Neural progenitor cell (in vitro differentiated cells): Measurements from ENCODE around the gene LRRC74A. TPM values are rescaled to one million over a fixed set of nuclear protein-coding genes. Genes with fewer than 3 reads are reported as not detected.

Experiments
- DNase-seq: peaks from one replicate; pipeline ENCODE4 v3.0.0-alpha.2; 2016; ENCODE audit warnings: low spot score
- H2AFZ ChIP-seq: fragments of 200-600 bp; sonication (generic); replicated peaks from 2 replicates; pipeline ENCODE4 v1.6.1; 2016; ENCODE audit warnings: antibody characterized with exemption
- H3F3A ChIP-seq: fragments of 200-600 bp; sonication (generic); 2 replicates; pipeline ENCODE4 v1.6.1; 2016; ENCODE audit warnings: antibody characterized with exemption, low read depth
- H3K27ac ChIP-seq: fragments of 200-600 bp; sonication (generic); 2 replicates; pipeline ENCODE4 v1.5.1; 2016; ENCODE audit warnings: mild to moderate bottlenecking
- H3K27me3 ChIP-seq: fragments of 200-600 bp; sonication (generic); 2 replicates; pipeline ENCODE4 v1.6.1; 2016; ENCODE audit warnings: mild to moderate bottlenecking, moderate library complexity
- H3K36me3 ChIP-seq: fragments of 200-600 bp; sonication (generic); 2 replicates; pipeline ENCODE4 v1.5.1; 2016
- H3K4me1 ChIP-seq: fragments of 200-600 bp; sonication (generic); 2 replicates; pipeline ENCODE4 v1.6.1; 2016; ENCODE audit warnings: mixed run types
- H3K4me2 ChIP-seq: fragments of 200-600 bp; sonication (generic); 2 replicates; pipeline ENCODE4 v1.6.1; 2016
- H3K4me3 ChIP-seq: fragments of 200-600 bp; sonication (generic); 2 replicates; pipeline ENCODE4 v1.5.1; 2016
- H3K79me2 ChIP-seq: fragments of 200-600 bp; sonication (generic); 2 replicates; pipeline ENCODE4 v1.6.1; 2016; ENCODE audit warnings: low read depth
- H3K9ac ChIP-seq: fragments of 200-600 bp; sonication (generic); 2 replicates; pipeline ENCODE4 v1.6.1; 2016
- H3K9me3 ChIP-seq: fragments of 200-600 bp; sonication (generic); 2 replicates; pipeline ENCODE4 v1.5.1; 2016; ENCODE audit warnings: low read depth
- H4K20me1 ChIP-seq: fragments of 200-600 bp; sonication (generic); 2 replicates; pipeline ENCODE4 v1.6.1; 2016; ENCODE audit warnings: low read depth
- H3K27ac Mint-ChIP-seq: 3 replicates; pipeline ENCODE4 v1.8.0; 2021; ENCODE audit warnings: mixed read lengths
- H3K27me3 Mint-ChIP-seq: 2 replicates; pipeline ENCODE4 v1.8.0; 2022; ENCODE audit warnings: low read depth, mild to moderate bottlenecking, inconsistent platforms, moderate library complexity, mixed read lengths; ENCODE audit not compliant: insufficient read depth
- H3K36me3 Mint-ChIP-seq: 3 replicates; pipeline ENCODE4 v1.8.0; 2021; ENCODE audit warnings: mixed read lengths
- H3K4me1 Mint-ChIP-seq: 3 replicates; pipeline ENCODE4 v1.8.0; 2021; ENCODE audit warnings: mixed read lengths
- H3K4me3 Mint-ChIP-seq: 3 replicates; pipeline ENCODE4 v1.8.0; 2021; ENCODE audit warnings: mild to moderate bottlenecking, moderate library complexity, mixed read lengths
- H3K9me3 Mint-ChIP-seq: 3 replicates; pipeline ENCODE4 v1.8.0; 2020; ENCODE audit warnings: mixed read lengths
- EZH2 ChIP-seq: fragments of 200-600 bp; sonication (generic); IDR thresholded peaks from 2 replicates; pipeline ENCODE4 v1.6.1; 2017; ENCODE audit warnings: antibody characterized with exemption, mild to moderate bottlenecking, moderate library complexity
- EZH2phosphoT487 ChIP-seq: fragments of 200-600 bp; sonication (generic); IDR thresholded peaks from 2 replicates; pipeline ENCODE4 v1.6.1; 2017; ENCODE audit warnings: antibody characterized with exemption
- total RNA-seq: library from RNA; depleted of rRNA; stranded (reverse); fragments of >200 nt; gene quantifications from 2 replicates; pipeline ENCODE4 v1.2.3, GENCODE V29; 2015; ENCODE audit warnings: low replicate concordance
- TF ChIP-seq, protein P1 (sequence below): fragments of 200-600 bp; sonication (generic); IDR thresholded peaks from 2 replicates; pipeline ENCODE4 v1.5.1; 2017; ENCODE audit warnings: antibody characterized with exemption, mild to moderate bottlenecking

LRRC74A gene
- total RNA-seq, 1 donor from 2014 or later: not detected

GRCh38 chr14:76884853-76885276 is 58.7 kb downstream of the LRRC74A start:
- Histone ChIP-seq H3K4me1 (peaks cover 4% of the 10 kb centered on the region), H3K36me3 (no peaks in the 10 kb centered on the region), H3K79me2 (no peaks in the 10 kb centered on the region), H3K9me3 (no peaks in the 10 kb centered on the region), H3K9ac (no peak overlapping the region), H3K27me3 (no peaks in the 10 kb centered on the region), H2AFZ (peak overlapping the region; percentile 77), H4K20me1 (no peaks in the 10 kb centered on the region), H3K4me2 (no peak overlapping the region), H3F3A (no peaks in the 10 kb centered on the region), H3K4me3 (no peak overlapping the region), H3K27ac (no peak overlapping the region)
- no peaks in the 10 kb centered on the region for H3K36me3 Mint-ChIP-seq
- peaks cover 7% of the 10 kb centered on the region for H3K4me1 Mint-ChIP-seq
- no peak overlapping the region for H3K4me3 Mint-ChIP-seq
- DNase-seq: no peak
- H3K27me3 Mint-ChIP-seq: peaks cover 3% of the 10 kb centered on the region
- TF ChIP-seq, protein P1, sequence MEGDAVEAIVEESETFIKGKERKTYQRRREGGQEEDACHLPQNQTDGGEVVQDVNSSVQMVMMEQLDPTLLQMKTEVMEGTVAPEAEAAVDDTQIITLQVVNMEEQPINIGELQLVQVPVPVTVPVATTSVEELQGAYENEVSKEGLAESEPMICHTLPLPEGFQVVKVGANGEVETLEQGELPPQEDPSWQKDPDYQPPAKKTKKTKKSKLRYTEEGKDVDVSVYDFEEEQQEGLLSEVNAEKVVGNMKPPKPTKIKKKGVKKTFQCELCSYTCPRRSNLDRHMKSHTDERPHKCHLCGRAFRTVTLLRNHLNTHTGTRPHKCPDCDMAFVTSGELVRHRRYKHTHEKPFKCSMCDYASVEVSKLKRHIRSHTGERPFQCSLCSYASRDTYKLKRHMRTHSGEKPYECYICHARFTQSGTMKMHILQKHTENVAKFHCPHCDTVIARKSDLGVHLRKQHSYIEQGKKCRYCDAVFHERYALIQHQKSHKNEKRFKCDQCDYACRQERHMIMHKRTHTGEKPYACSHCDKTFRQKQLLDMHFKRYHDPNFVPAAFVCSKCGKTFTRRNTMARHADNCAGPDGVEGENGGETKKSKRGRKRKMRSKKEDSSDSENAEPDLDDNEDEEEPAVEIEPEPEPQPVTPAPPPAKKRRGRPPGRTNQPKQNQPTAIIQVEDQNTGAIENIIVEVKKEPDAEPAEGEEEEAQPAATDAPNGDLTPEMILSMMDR: no peak
- TF ChIP-seq EZH2 (no peak), EZH2phosphoT487 (no peak)
- H3K27ac Mint-ChIP-seq: no peak overlapping the region
- no peaks in the 10 kb centered on the region for H3K9me3 Mint-ChIP-seq

- H3K4me1 Mint-ChIP-seq: peaks cover 7% of the 10 kb centered on the region
- Histone ChIP-seq H3K4me3 (no peak overlapping the region), H3K9ac (no peak overlapping the region), H3K27ac (no peak overlapping the region), H4K20me1 (no peaks in the 10 kb centered on the region), H3K27me3 (no peaks in the 10 kb centered on the region), H3K4me2 (no peak overlapping the region), H2AFZ (no peak overlapping the region), H3F3A (no peaks in the 10 kb centered on the region), H3K4me1 (peaks cover 4% of the 10 kb centered on the region), H3K9me3 (no peaks in the 10 kb centered on the region), H3K36me3 (no peaks in the 10 kb centered on the region), H3K79me2 (no peaks in the 10 kb centered on the region)
- TF ChIP-seq EZH2 (no peak), EZH2phosphoT487 (no peak)
- TF ChIP-seq, protein P1: no peak
- DNase-seq: no peak
- no peaks in the 10 kb centered on the region for H3K36me3 Mint-ChIP-seq
- peaks cover 4% of the 10 kb centered on the region for H3K9me3 Mint-ChIP-seq
- H3K27ac Mint-ChIP-seq: no peak overlapping the region
- H3K27me3 Mint-ChIP-seq: peaks cover 3% of the 10 kb centered on the region
- no peak overlapping the region for H3K4me3 Mint-ChIP-seq
Observed at GRCh38 chr14:76887191-76887590, 61.0 kb downstream of the LRRC74A start.

- H3K4me2 ChIP-seq: no peak overlapping the region
- Mint-ChIP-seq H3K36me3 (no peaks in the 10 kb centered on the region), H3K4me3 (no peak overlapping the region), H3K27me3 (peaks cover 3% of the 10 kb centered on the region), H3K27ac (no peak overlapping the region), H3K4me1 (no peaks in the 10 kb centered on the region), H3K9me3 (peaks cover 12% of the 10 kb centered on the region)
- H3K9ac ChIP-seq: no peak overlapping the region
- H3K4me3 ChIP-seq: no peak overlapping the region
- no peaks in the 10 kb centered on the region for H3F3A ChIP-seq
- H2AFZ ChIP-seq: no peak overlapping the region
- no peaks in the 10 kb centered on the region for H3K9me3 ChIP-seq
- DNase-seq: no peak
- H3K36me3 ChIP-seq: no peaks in the 10 kb centered on the region
- no peak overlapping the region for H3K27ac ChIP-seq
- no peaks in the 10 kb centered on the region for H4K20me1 ChIP-seq
- H3K79me2 ChIP-seq: no peaks in the 10 kb centered on the region
- no peaks in the 10 kb centered on the region for H3K4me1 ChIP-seq
- no peaks in the 10 kb centered on the region for H3K27me3 ChIP-seq
- no peak for TF ChIP-seq EZH2phosphoT487
- TF ChIP-seq EZH2: no peak
- TF ChIP-seq, protein P1: no peak
Observed at GRCh38 chr14:76891391-76891790, 65.2 kb downstream of the LRRC74A start.
